ENCODE data around the gene ALG3. TPM values are rescaled to one million over a fixed set of nuclear protein-coding genes. Genes with fewer than 3 reads are reported as not detected.

Gene ALG3
- total RNA-seq, 1 experiment from 2014 or later = 57.3 TPM

DNA sequence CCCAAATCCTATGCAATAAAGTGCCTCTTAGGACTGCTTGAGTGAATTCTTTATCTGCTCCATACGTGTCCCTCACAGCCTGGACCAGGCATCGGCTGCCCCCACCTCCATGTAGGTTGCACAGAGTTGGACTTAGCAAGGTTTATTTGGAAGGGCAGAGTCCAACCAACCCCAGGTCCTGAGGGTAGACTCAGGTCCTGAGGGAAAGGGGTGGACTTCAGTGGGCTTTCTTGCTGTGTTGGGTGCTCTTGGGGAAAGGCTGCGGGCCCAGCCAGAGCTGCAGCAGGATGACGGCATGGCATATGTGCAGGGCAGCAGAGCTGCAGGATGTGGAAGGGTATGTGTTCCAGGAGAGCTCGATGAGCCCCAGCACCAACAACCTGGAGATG, 6.5 kb downstream of the ALG3 start:
- CTCF ChIA-PET = interaction anchor here (0.5 to 7.5 kb wide), 5 partner anchors 8 to 847 kb away, joined by 5 to 88 read pairs (median 7); partner anchors contain the start of genes EEF1AKMT4 and VWA5B2
- Mint-ChIP-seq H3K27me3 (ENCODE audit: low read depth) (peaks cover 3% of the 10 kb centered on the region), H3K9me3 (no peaks in the 10 kb centered on the region), H3K4me1 (peaks cover 3% of the 10 kb centered on the region; the same call in 1 of the 2 replicates), H3K27ac (no peak overlapping the region), H3K36me3 (peaks cover 21% of the 10 kb centered on the region), H3K4me3 (peak overlapping the region; percentile 25; the same call in 1 of the 2 replicates)
- DNase-seq (ENCODE audit: low spot score) (no peak), ATAC-seq (no peak)
- POLR2A ChIA-PET = interaction anchor here (1.3 to 2.0 kb wide), 3 partner anchors 15 to 67 kb away, joined by 3 to 6 read pairs (median 6); partner anchors contain the start of gene CAMK2N2
- TF ChIP-seq, protein P1, sequence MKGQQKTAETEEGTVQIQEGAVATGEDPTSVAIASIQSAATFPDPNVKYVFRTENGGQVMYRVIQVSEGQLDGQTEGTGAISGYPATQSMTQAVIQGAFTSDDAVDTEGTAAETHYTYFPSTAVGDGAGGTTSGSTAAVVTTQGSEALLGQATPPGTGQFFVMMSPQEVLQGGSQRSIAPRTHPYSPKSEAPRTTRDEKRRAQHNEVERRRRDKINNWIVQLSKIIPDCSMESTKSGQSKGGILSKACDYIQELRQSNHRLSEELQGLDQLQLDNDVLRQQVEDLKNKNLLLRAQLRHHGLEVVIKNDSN (CRISPR knock-in tag; IDR thresholded peaks at IDR 0.05) = no peak
- TF ChIP-seq CREM (CRISPR knock-in tag; IDR thresholded peaks at IDR 0.05) (no peak), GTF2I (CRISPR knock-in tag; conservative IDR thresholded peaks at IDR 0.05) (no peak), ZNF416 (CRISPR knock-in tag; IDR thresholded peaks at IDR 0.05) (no peak), ESRRA (CRISPR knock-in tag; IDR thresholded peaks at IDR 0.05; ENCODE audit: borderline replicate concordance) (no peak)
- TF ChIP-seq, protein P2, sequence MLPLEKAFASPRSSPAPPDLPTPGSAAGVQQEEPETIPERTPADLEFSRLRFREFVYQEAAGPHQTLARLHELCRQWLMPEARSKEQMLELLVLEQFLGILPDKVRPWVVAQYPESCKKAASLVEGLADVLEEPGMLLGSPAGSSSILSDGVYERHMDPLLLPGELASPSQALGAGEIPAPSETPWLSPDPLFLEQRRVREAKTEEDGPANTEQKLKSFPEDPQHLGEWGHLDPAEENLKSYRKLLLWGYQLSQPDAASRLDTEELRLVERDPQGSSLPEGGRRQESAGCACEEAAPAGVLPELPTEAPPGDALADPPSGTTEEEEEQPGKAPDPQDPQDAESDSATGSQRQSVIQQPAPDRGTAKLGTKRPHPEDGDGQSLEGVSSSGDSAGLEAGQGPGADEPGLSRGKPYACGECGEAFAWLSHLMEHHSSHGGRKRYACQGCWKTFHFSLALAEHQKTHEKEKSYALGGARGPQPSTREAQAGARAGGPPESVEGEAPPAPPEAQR (CRISPR knock-in tag; IDR thresholded peaks at IDR 0.05) = no peak
- TF ChIP-seq, protein P3, sequence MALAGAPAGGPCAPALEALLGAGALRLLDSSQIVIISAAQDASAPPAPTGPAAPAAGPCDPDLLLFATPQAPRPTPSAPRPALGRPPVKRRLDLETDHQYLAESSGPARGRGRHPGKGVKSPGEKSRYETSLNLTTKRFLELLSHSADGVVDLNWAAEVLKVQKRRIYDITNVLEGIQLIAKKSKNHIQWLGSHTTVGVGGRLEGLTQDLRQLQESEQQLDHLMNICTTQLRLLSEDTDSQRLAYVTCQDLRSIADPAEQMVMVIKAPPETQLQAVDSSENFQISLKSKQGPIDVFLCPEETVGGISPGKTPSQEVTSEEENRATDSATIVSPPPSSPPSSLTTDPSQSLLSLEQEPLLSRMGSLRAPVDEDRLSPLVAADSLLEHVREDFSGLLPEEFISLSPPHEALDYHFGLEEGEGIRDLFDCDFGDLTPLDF (CRISPR knock-in tag; IDR thresholded peaks at IDR 0.05) = no peak
- TF ChIP-seq, protein P4, sequence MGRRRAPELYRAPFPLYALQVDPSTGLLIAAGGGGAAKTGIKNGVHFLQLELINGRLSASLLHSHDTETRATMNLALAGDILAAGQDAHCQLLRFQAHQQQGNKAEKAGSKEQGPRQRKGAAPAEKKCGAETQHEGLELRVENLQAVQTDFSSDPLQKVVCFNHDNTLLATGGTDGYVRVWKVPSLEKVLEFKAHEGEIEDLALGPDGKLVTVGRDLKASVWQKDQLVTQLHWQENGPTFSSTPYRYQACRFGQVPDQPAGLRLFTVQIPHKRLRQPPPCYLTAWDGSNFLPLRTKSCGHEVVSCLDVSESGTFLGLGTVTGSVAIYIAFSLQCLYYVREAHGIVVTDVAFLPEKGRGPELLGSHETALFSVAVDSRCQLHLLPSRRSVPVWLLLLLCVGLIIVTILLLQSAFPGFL (CRISPR knock-in tag; IDR thresholded peaks at IDR 0.05; ENCODE audit: borderline replicate concordance) = no peak

DNA sequence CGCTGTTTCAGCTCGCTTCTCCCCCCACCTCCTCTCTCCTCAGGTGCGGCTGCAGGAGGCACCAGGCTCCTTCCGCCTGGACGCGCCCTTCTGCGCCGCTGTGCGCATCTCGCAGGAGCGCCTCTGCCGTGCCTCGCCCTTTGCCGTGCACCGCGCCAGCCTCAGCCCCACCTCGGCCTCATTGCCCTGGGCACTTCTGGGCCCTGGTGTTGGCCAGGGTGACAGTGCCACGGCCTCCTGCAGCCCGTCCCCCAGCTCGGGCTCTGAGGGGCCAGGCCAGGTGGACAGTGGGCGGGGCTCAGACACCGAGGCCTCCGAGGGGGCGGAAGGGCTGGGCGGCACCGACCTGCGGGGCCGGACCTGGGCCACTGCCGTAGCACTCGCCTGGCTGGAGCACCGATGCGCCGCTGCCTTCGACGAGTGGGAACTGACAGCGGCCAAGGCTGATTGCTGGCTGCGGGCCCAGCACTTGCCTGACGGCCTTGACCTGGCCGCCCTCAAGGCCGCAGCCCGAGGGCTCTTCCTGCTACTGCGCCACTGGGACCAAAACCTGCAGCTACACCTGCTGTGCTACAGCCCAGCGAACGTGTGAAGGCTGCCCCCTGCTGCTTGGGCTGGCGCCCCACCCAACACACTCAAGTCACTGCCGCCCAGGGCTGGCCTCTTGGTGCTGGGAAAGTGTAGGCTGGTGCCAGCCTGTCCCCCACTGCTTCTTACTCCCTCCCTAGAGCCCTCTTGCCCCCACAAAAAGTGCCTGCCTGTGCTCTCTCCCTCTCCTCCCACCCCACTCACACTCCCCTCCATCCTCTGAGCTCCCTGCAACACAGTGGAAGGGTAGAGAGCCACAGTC, 7.1 kb downstream of the ALG3 start:
- POLR2A ChIA-PET = interaction anchor here (0.6 to 2.0 kb wide), 4 partner anchors 15 to 67 kb away, joined by 3 to 6 read pairs (median 5); partner anchors contain the start of gene CAMK2N2
- ATAC-seq = peak; percentile 67
- Mint-ChIP-seq H3K36me3 (peaks cover 21% of the 10 kb centered on the region), H3K4me3 (peak overlapping the region; percentile 25), H3K9me3 (no peaks in the 10 kb centered on the region), H3K27me3 (ENCODE audit: low read depth) (peaks cover 3% of the 10 kb centered on the region), H3K4me1 (peaks cover 3% of the 10 kb centered on the region; the same call in 1 of the 2 replicates), H3K27ac (no peak overlapping the region)
- peak; percentile 55 for DNase-seq (ENCODE audit: low spot score)
- CTCF ChIA-PET = interaction anchor here (0.5 to 7.5 kb wide), 11 partner anchors 9 to 846 kb away, joined by 3 to 88 read pairs (median 5); partner anchors contain the start of genes CAMK2N2, EEF1AKMT4 and VWA5B2
- TF ChIP-seq, protein P5, sequence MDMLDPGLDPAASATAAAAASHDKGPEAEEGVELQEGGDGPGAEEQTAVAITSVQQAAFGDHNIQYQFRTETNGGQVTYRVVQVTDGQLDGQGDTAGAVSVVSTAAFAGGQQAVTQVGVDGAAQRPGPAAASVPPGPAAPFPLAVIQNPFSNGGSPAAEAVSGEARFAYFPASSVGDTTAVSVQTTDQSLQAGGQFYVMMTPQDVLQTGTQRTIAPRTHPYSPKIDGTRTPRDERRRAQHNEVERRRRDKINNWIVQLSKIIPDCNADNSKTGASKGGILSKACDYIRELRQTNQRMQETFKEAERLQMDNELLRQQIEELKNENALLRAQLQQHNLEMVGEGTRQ (CRISPR knock-in tag; IDR thresholded peaks at IDR 0.05) = no peak
- TF ChIP-seq KAT7 (CRISPR knock-in tag; IDR thresholded peaks at IDR 0.05; ENCODE audit: borderline replicate concordance) (no peak), NFYB (CRISPR knock-in tag; conservative IDR thresholded peaks at IDR 0.05; ENCODE audit: low read depth) (no peak; the same call in 1 of the 2 replicates), ZNF138 (CRISPR knock-in tag; conservative IDR thresholded peaks at IDR 0.05) (no peak), SMAD4 (CRISPR knock-in tag; IDR thresholded peaks at IDR 0.05) (no peak), EMX1 (CRISPR knock-in tag; IDR thresholded peaks at IDR 0.05) (0 out of 2 replicates have a peak, but pooled peaks have one; percentile 56), CREB1 (CRISPR knock-in tag; IDR thresholded peaks at IDR 0.05) (no peak)
- TF ChIP-seq, protein P6, sequence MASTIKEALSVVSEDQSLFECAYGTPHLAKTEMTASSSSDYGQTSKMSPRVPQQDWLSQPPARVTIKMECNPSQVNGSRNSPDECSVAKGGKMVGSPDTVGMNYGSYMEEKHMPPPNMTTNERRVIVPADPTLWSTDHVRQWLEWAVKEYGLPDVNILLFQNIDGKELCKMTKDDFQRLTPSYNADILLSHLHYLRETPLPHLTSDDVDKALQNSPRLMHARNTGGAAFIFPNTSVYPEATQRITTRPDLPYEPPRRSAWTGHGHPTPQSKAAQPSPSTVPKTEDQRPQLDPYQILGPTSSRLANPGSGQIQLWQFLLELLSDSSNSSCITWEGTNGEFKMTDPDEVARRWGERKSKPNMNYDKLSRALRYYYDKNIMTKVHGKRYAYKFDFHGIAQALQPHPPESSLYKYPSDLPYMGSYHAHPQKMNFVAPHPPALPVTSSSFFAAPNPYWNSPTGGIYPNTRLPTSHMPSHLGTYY (CRISPR knock-in tag; IDR thresholded peaks at IDR 0.05) = no peak
- TF ChIP-seq, protein P7, sequence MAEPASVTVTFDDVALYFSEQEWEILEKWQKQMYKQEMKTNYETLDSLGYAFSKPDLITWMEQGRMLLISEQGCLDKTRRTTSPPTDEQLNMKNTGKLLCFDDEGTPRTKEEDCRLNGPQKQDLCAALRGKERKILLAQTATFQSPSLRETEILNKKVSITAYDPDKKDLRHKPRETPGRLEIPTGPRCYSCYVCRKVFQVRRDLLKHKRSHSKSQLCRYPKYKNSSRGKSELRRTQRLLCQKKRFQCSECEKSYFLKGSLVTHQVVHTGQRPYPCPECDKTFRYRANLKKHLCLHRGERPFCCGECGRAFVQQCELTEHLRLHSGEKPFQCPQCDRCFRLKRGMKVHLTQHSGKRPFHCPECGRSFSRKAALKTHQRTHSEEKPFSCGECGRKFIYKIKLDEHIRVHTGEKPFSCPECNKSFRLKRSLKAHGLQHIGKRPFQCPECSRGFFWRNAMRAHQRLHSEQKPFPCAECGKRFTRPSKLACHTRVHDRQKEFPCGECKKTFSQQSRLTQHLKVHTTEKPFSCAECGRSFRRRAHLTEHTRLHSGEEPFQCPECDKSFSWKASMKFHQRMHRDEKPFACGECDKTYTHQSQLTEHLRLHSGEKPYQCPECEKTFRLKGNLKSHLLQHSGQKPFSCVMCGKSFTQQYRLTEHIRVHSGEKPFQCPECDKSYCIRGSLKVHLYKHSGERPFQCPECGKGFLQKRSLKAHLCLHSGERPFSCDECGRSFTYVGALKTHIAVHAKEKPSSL (CRISPR knock-in tag; conservative IDR thresholded peaks at IDR 0.05) = no peak
- TF ChIP-seq, protein P8, sequence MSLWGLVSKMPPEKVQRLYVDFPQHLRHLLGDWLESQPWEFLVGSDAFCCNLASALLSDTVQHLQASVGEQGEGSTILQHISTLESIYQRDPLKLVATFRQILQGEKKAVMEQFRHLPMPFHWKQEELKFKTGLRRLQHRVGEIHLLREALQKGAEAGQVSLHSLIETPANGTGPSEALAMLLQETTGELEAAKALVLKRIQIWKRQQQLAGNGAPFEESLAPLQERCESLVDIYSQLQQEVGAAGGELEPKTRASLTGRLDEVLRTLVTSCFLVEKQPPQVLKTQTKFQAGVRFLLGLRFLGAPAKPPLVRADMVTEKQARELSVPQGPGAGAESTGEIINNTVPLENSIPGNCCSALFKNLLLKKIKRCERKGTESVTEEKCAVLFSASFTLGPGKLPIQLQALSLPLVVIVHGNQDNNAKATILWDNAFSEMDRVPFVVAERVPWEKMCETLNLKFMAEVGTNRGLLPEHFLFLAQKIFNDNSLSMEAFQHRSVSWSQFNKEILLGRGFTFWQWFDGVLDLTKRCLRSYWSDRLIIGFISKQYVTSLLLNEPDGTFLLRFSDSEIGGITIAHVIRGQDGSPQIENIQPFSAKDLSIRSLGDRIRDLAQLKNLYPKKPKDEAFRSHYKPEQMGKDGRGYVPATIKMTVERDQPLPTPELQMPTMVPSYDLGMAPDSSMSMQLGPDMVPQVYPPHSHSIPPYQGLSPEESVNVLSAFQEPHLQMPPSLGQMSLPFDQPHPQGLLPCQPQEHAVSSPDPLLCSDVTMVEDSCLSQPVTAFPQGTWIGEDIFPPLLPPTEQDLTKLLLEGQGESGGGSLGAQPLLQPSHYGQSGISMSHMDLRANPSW (CRISPR knock-in tag; conservative IDR thresholded peaks at IDR 0.05; ENCODE audit: low read depth) = no peak
- TF ChIP-seq, protein P3 (CRISPR knock-in tag; IDR thresholded peaks at IDR 0.05) = no peak

All from WTC11 (cell line).